ENCODE results near the gene CALML3. TPM values are rescaled to one million over a fixed set of nuclear protein-coding genes. Genes with fewer than 3 reads are reported as not detected.
"Not testable (repeated sequence)": the region's sequence is repeated elsewhere in the genome, so short reads cannot be mapped to it uniquely, and the experiment has no call there.

CALML3 gene
- total and polyA plus RNA-seq, 2 donors = 142 to 144 TPM

- Histone ChIP-seq H3K36me3 (ENCODE audit: control insufficient read depth in 2 of 2, insufficient read depth in 2 of 2, low read length in 1 of 2) (no peaks in the 10 kb centered on the region), H3K4me1 (ENCODE audit: control insufficient read depth in 2 of 2, insufficient read depth in 2 of 2, low read length in 2 of 2) (peaks cover 8 to 46% of the 10 kb centered on the region in 2 donors), H3K27me3 (ENCODE audit: control insufficient read depth in 2 of 2, insufficient read depth in 1 of 2, low read length in 1 of 2) (no peaks in the 10 kb centered on the region), H3K4me3 (ENCODE audit: low read length in 2 of 2) (no peak overlapping the region), H3K9me3 (ENCODE audit: control insufficient read depth in 2 of 2, insufficient read depth in 1 of 2, low read length in 1 of 2) (no peaks in the 10 kb centered on the region), H3K27ac (ENCODE audit: low read depth in 1 of 2, low read length in 1 of 2) (no peak overlapping the region)
- WGBS = 97% methylated on average over 19 of the region's 19 CpGs
- no peak for DNase-seq (ENCODE audit: low read depth in 6 of 9, low spot score in 9 of 9)
These were observed 30.3 kb downstream of the CALML3 start for GRCh38 chr10:5555021-5555510.

- H3K36me3 ChIP-seq (ENCODE audit: control insufficient read depth in 2 of 2, insufficient read depth in 2 of 2, low read length in 1 of 2) = no peaks in the 10 kb centered on the region
- peaks cover 8 to 42% of the 10 kb centered on the region in 2 donors for H3K4me1 ChIP-seq (ENCODE audit: control insufficient read depth in 2 of 2, insufficient read depth in 2 of 2, low read length in 2 of 2)
- no peak overlapping the region for H3K27ac ChIP-seq (ENCODE audit: low read depth in 1 of 2, low read length in 1 of 2)
- WGBS = 98% methylated on average over 5 of the region's 5 CpGs
- no peak overlapping the region for H3K4me3 ChIP-seq (ENCODE audit: low read length in 2 of 2)
- no peaks in the 10 kb centered on the region for H3K9me3 ChIP-seq (ENCODE audit: control insufficient read depth in 2 of 2, insufficient read depth in 1 of 2, low read length in 1 of 2)
- no peak for DNase-seq (ENCODE audit: low read depth in 6 of 9, low spot score in 9 of 9)
- H3K27me3 ChIP-seq (ENCODE audit: control insufficient read depth in 2 of 2, insufficient read depth in 1 of 2, low read length in 1 of 2) = no peaks in the 10 kb centered on the region
These were observed 31.1 kb downstream of the CALML3 start for GRCh38 chr10:5555881-5556280.

DNA sequence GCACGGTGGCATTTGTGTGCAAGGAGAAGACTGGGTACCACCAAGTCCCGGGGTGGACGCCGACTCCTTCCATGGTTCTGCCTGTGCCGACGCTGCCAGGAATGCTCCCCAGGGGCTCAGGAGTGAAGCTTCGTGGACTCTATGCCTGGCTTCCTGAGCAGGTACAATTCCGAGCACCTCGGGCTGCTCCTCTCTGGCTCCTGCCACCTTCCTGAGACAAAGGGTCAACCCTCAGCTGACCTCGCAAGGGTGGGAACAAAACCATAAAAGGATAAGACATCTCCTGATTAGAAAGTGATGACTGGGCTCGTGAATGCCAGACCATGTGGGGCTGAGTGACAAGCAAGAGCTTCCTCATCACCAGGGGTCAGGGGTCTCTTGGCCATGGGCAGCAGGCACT, 31.8 kb downstream of the CALML3 start:
- DNase-seq (ENCODE audit: low read depth in 6 of 9, low spot score in 9 of 9) = no peak
- WGBS = 92% methylated on average over 11 of the region's 11 CpGs
- no peaks in the 10 kb centered on the region for H3K27me3 ChIP-seq (ENCODE audit: control insufficient read depth in 2 of 2, insufficient read depth in 1 of 2, low read length in 1 of 2)
- no peaks in the 10 kb centered on the region for H3K36me3 ChIP-seq (ENCODE audit: control insufficient read depth in 2 of 2, insufficient read depth in 2 of 2, low read length in 1 of 2)
- H3K9me3 ChIP-seq (ENCODE audit: control insufficient read depth in 2 of 2, insufficient read depth in 1 of 2, low read length in 1 of 2) = no peaks in the 10 kb centered on the region
- no peak overlapping the region for H3K4me3 ChIP-seq (ENCODE audit: low read length in 2 of 2)
- H3K27ac ChIP-seq (ENCODE audit: low read depth in 1 of 2, low read length in 1 of 2) = no peak overlapping the region
- peaks cover 8 to 35% of the 10 kb centered on the region in 2 donors for H3K4me1 ChIP-seq (ENCODE audit: control insufficient read depth in 2 of 2, insufficient read depth in 2 of 2, low read length in 2 of 2)

DNA sequence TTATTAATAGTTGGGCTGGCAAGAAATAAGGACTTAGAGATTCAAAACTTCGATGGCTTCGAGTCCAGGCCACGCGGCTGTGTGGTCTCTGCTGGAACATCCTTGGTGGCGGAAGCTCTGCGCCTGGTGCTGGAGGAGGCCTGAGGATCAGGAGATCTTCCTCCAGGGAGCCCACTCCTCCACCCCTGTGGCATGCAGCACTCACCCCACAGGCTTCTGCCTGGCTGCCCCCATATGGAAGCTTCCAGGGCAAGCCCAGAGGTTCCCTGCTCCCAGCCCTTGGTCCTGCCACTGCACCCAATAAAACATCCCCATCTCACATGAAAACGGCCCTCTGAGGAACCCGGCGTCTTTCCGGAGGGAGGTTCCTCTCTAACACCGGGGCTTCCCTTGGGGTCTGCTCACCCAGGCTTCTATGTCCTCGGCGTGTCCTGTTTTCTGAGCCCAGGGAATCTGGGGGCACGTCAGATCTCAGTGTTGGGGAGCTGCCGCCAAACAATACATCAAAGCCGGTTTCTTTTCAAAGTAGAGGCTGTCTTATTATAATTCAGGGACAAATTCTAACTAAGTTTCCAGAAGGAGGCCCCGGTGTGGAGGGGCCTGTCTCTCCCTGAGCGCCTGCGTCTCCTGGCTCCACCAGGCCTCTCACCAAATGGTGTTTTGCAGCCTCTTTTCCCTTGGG, 32.4 kb downstream of the CALML3 start:
- no peak overlapping the region for H3K27ac ChIP-seq (ENCODE audit: low read depth in 1 of 2, low read length in 1 of 2)
- DNase-seq (ENCODE audit: low read depth in 6 of 9, low spot score in 9 of 9) = no peak
- peaks cover 2 to 29% of the 10 kb centered on the region in 2 donors for H3K4me1 ChIP-seq (ENCODE audit: control insufficient read depth in 2 of 2, insufficient read depth in 2 of 2, low read length in 2 of 2)
- no peaks in the 10 kb centered on the region for H3K36me3 ChIP-seq (ENCODE audit: control insufficient read depth in 2 of 2, insufficient read depth in 2 of 2, low read length in 1 of 2)
- no peaks in the 10 kb centered on the region for H3K27me3 ChIP-seq (ENCODE audit: control insufficient read depth in 2 of 2, insufficient read depth in 1 of 2, low read length in 1 of 2)
- H3K9me3 ChIP-seq (ENCODE audit: control insufficient read depth in 2 of 2, insufficient read depth in 1 of 2, low read length in 1 of 2) = no peaks in the 10 kb centered on the region
- 97% methylated on average over 19 of the region's 19 CpGs for WGBS
- H3K4me3 ChIP-seq (ENCODE audit: low read length in 2 of 2) = no peak overlapping the region

DNA sequence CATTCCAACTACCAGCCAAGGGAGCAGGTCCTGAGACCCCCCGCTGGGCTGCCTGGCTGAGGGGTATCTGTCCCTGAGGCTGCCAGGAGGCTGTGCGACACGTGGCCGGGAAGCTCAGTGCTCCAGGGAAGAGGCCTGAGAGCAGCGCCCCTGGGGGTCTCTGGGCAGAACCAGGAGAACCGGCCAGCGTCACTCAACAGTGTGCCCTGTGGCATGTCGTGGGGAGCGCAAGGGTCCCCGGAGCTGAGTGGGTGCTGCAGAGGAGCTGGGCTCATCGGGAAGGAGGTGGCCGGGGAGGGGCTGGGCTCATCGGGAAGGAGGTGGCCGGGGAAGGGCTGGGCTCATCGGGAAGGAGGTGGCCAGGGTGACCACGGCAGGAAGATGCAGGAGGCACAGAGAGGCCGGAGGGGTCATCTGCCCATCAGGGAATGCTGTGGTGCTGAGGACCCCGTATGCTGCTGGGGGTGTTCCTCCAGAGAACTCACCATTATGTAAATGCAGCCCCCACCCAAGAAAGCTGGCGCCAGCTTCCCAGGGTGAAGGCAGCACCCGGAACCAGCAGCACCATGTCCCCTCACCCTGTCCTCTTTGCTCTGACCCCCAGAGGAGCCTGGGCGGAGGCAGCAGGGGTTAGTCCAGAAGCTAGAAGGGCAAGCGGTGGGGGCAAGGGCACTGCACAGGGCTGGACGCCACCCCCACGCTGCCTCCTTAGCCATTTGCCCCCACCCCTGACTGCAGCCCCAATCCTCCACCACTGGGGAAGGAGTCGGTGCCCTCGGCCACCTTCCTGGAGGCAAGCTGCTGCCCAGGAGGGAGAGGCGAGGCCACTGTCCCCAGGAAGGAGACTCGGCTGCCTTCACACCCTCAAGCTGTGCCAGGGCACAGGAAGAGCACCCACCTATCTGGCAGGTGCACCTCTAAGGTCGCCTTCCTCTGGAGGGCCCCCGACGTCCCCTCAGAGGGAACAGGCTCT, 33.3 kb downstream of the CALML3 start:
- H3K4me1 ChIP-seq (ENCODE audit: control insufficient read depth in 2 of 2, insufficient read depth in 2 of 2, low read length in 2 of 2) = peaks cover 2 to 20% of the 10 kb centered on the region in 2 donors

GRCh38 chr10:5559022-5559421, 34.3 kb downstream of the CALML3 start:
- DNase-seq (ENCODE audit: low read depth in 6 of 9, low spot score in 9 of 9); H3K4me3 ChIP-seq (ENCODE audit: low read length in 2 of 2); H3K27me3 ChIP-seq (ENCODE audit: control insufficient read depth in 2 of 2, insufficient read depth in 1 of 2, low read length in 1 of 2); H3K9me3 ChIP-seq (ENCODE audit: control insufficient read depth in 2 of 2, insufficient read depth in 1 of 2, low read length in 1 of 2); H3K27ac ChIP-seq (ENCODE audit: low read depth in 1 of 2, low read length in 1 of 2); H3K36me3 ChIP-seq (ENCODE audit: control insufficient read depth in 2 of 2, insufficient read depth in 2 of 2, low read length in 1 of 2): not testable (repeated sequence)
- WGBS = 86% methylated on average over 9 of the region's 9 CpGs
- H3K4me1 ChIP-seq (ENCODE audit: control insufficient read depth in 2 of 2, insufficient read depth in 2 of 2, low read length in 2 of 2) = peaks cover 0 to 17% of the 10 kb centered on the region in 2 donors

More for the DNA sequence above, 33.3 kb downstream of the CALML3 start:
- no peak overlapping the region for H3K27ac ChIP-seq (ENCODE audit: low read depth in 1 of 2, low read length in 1 of 2)
- DNase-seq (ENCODE audit: low read depth in 6 of 9, low spot score in 9 of 9) = no peak
- H3K36me3 ChIP-seq (ENCODE audit: control insufficient read depth in 2 of 2, insufficient read depth in 2 of 2, low read length in 1 of 2) = no peaks in the 10 kb centered on the region
- whole genome bisulfite sequencing = 95% methylated on average over 31 of the region's 31 CpGs
- no peak overlapping the region for H3K4me3 ChIP-seq (ENCODE audit: low read length in 2 of 2)
- no peaks in the 10 kb centered on the region for H3K9me3 ChIP-seq (ENCODE audit: control insufficient read depth in 2 of 2, insufficient read depth in 1 of 2, low read length in 1 of 2)
- no peaks in the 10 kb centered on the region for H3K27me3 ChIP-seq (ENCODE audit: control insufficient read depth in 2 of 2, insufficient read depth in 1 of 2, low read length in 1 of 2)

GRCh38 chr10:5559642-5560141, 34.9 kb downstream of the CALML3 start:
- H3K9me3 ChIP-seq (ENCODE audit: control insufficient read depth in 2 of 2, insufficient read depth in 1 of 2, low read length in 1 of 2) = no peaks in the 10 kb centered on the region
- WGBS = 78% methylated on average over 9 of the region's 9 CpGs
- no peak overlapping the region for H3K27ac ChIP-seq (ENCODE audit: low read depth in 1 of 2, low read length in 1 of 2)
- no peaks in the 10 kb centered on the region for H3K36me3 ChIP-seq (ENCODE audit: control insufficient read depth in 2 of 2, insufficient read depth in 2 of 2, low read length in 1 of 2)
- H3K27me3 ChIP-seq (ENCODE audit: control insufficient read depth in 2 of 2, insufficient read depth in 1 of 2, low read length in 1 of 2) = no peaks in the 10 kb centered on the region
- peaks cover 0 to 17% of the 10 kb centered on the region in 2 donors for H3K4me1 ChIP-seq (ENCODE audit: control insufficient read depth in 2 of 2, insufficient read depth in 2 of 2, low read length in 2 of 2)
- no peak overlapping the region for H3K4me3 ChIP-seq (ENCODE audit: low read length in 2 of 2)
- DNase-seq (ENCODE audit: low read depth in 6 of 9, low spot score in 9 of 9) = no peak

DNA sequence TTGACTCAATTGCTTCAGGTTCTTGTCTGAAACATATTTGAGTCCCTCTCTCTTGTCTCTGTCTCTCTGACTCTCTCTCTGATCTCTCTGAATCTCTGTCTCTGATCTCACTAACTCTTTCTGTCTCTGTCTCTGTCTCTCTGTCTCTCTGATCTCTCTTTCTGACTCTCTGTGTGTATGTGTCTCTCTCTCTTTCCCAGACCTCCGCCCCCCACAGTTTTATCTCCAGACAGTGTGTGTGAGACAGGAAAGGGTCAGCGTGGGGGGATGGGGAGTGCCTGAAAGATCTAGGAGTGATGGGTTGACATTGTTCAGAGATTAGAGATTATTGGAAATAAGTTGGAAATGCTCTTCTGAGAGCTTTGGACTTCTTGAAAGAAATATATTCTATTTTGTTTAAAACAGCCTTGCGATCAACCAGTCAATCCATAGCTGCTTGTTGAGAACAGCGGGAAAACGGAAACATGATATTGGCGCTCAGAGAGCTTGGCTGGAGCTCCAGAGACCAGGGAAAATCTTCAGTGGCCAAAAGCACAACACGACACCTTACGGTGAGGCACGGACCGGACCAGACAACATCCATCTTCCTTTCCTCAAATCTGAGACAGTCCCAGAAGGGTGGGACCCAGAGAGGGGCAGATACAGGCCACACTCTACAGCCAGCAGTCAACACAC, 35.5 kb downstream of the CALML3 start:
- DNase-seq (ENCODE audit: low read depth in 6 of 9, low spot score in 9 of 9) = no peak
- Histone ChIP-seq H3K4me1 (ENCODE audit: control insufficient read depth in 2 of 2, insufficient read depth in 2 of 2, low read length in 2 of 2) (peaks cover 0 to 23% of the 10 kb centered on the region in 2 donors), H3K4me3 (ENCODE audit: low read length in 2 of 2) (no peak overlapping the region), H3K36me3 (ENCODE audit: control insufficient read depth in 2 of 2, insufficient read depth in 2 of 2, low read length in 1 of 2) (no peaks in the 10 kb centered on the region), H3K27me3 (ENCODE audit: control insufficient read depth in 2 of 2, insufficient read depth in 1 of 2, low read length in 1 of 2) (no peaks in the 10 kb centered on the region), H3K9me3 (ENCODE audit: control insufficient read depth in 2 of 2, insufficient read depth in 1 of 2, low read length in 1 of 2) (no peaks in the 10 kb centered on the region), H3K27ac (ENCODE audit: low read depth in 1 of 2, low read length in 1 of 2) (no peak overlapping the region)
- 96% methylated on average over 10 of the region's 10 CpGs for WGBS

Measured in thymus (tissue), 11 donors.